NB4 (cell line): ENCODE data around the gene ECSIT.

Experiments
- MYC ChIP-seq: IDR thresholded peaks from 2 replicates; pipeline ENCODE4 v1.6.1; 2011; ENCODE audit warnings: low read depth, low read length
- POLR2A ChIP-seq: IDR thresholded peaks from 2 replicates; pipeline ENCODE4 v1.6.1; 2011; ENCODE audit warnings: mild to moderate bottlenecking; ENCODE audit not compliant: insufficient read length; ENCODE audit errors: extremely low read depth
- TF ChIP-seq, protein P1 (sequence below): IDR thresholded peaks from one replicate; pipeline ENCODE4 v1.5.1; 2012; ENCODE audit warnings: low read depth, low read length
- TF ChIP-seq, protein P2 (sequence below): IDR thresholded peaks from 2 replicates; pipeline ENCODE4 v1.6.1; 2011; ENCODE audit warnings: low read depth, low read length

DNA sequence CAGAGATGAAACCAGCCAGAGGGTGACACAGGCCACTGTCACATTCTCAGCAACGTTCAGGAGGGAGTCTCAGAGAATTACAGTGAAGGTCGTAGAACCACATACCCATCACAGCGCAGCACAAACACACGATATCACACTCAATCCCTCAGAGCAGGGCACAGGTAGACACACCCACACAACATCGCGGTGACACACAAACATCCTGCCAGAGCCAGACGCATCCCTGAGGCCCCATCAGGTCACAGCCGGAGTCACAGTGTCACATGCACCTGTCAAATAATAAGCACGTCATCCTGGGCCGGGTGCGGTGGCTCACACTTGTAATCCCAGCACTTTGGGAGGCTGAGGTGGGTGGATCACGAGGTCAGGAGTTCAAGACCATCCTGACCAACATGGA lies 65.5 kb downstream of the ECSIT start:
- TF ChIP-seq, protein P1, sequence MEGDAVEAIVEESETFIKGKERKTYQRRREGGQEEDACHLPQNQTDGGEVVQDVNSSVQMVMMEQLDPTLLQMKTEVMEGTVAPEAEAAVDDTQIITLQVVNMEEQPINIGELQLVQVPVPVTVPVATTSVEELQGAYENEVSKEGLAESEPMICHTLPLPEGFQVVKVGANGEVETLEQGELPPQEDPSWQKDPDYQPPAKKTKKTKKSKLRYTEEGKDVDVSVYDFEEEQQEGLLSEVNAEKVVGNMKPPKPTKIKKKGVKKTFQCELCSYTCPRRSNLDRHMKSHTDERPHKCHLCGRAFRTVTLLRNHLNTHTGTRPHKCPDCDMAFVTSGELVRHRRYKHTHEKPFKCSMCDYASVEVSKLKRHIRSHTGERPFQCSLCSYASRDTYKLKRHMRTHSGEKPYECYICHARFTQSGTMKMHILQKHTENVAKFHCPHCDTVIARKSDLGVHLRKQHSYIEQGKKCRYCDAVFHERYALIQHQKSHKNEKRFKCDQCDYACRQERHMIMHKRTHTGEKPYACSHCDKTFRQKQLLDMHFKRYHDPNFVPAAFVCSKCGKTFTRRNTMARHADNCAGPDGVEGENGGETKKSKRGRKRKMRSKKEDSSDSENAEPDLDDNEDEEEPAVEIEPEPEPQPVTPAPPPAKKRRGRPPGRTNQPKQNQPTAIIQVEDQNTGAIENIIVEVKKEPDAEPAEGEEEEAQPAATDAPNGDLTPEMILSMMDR = no peak
- TF ChIP-seq, protein P2, sequence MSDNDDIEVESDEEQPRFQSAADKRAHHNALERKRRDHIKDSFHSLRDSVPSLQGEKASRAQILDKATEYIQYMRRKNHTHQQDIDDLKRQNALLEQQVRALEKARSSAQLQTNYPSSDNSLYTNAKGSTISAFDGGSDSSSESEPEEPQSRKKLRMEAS = no peak
- TF ChIP-seq POLR2A (no peak), MYC (no peak)
